Stimulated activated CD8-positive, alpha-beta memory T cell treated with anti-CD3 and anti-CD28 coated beads, Interleukin-4, amount 100 ng/mL, for 24 hours (primary cell): ENCODE measurements around the gene NID1.
"Not testable (repeated sequence)": the region's sequence is repeated elsewhere in the genome, so short reads cannot be mapped to it uniquely, and the experiment has no call there.

Experiments
- DNase-seq: peaks from one replicate; pipeline ENCODE4 v3.0.0-alpha.2; 2020; ENCODE audit warnings: low read depth

Gene NID1

DNA sequence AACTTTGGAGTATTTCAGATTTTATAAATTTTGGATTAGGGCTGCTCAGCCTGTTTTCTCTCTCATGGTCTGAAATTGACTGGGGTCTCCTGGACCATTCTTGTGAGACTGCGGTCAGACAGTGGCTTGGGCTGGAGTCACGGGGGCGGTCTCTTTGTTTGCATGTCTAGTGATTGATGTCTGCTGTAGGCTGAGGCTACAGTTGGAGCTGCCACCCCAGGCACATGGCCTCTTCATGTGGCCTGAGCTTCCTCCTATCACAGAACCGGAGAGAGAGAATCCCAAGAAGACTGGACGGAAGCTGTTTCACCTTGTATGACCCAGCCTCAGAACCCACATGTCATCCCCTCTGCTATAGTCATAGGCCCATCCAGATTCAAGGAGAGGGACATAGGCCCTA, 96.1 kb downstream of the NID1 start:
- no peak for DNase-seq

DNA sequence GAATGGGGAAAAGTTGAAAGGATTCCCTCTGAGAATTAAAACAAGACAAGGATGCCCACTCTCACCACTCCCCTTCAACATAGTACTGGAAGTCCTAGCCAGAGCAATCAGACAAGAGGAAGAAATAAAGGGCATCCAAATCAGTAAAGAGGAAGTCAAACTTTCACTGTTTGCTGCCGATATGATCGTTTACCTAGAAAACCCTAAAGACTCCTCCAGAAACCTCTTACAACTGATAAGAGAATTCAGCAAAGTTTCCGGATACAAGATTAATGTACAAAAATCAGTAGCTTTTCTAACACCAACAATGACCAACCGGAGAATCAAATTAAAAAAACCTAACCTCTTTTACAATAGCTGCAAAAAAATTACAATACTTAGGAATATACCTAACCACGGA, 98.8 kb downstream of the NID1 start:
- not testable (repeated sequence) for DNase-seq

DNA sequence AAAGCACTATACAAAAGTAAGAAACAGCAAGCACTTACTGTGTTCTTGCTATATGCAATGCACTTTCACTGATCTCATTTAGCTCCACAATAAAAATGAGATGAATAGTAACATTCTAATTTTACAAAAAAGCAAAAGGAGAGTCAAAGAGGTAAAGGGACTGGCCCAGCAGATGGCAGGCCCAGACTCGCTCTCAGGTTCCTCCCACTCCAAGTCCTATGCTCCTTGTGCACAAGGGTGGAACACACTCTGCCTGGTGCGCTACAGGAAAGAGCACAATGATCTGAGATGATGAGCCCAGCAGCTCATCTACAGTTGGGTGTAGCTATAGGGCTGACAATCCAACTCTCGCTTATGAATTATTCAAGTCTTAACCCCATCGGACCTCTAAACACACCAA, 104.1 kb downstream of the NID1 start:
- DNase-seq: no peak

DNA sequence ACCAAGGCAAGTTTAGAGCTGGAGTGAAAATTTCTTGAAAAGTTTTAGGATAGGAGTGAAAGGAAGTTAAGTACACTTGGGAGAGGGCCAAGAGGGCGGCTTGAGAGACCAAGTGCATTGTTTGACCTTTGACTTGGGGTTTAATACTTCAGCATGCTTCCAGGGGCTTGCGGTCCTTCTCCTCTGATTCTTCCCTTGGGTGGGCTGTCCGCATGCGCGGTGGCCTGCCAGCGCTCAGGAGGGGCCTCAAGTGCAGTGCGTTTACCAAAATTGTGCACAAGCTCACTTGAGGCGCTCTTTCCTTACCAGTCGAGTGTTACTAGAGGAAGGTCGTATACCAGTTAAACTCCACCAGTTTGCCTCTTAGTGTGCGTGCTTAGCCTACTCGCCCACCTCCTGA, 106.9 kb downstream of the NID1 start:
- no peak for DNase-seq

DNA sequence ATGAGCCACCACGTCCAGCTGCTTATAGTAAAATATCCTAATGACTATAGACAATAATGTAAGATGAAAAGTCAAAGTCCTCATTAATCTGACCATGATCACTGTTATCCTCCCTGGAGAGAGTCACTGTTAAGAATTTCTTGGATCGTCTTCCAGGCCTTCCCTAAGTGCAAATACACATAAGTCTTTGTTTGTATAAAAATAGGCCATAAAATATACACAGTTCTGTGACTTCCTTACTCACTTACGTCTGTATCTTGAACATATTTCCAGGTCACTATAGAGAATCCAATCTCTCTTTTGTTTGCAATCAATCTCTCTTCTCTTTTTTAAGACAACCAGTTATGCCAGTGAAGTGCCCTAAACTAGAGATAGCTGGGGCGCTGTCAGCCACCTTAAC, 109.1 kb downstream of the NID1 start:
- DNase-seq: no peak

DNA sequence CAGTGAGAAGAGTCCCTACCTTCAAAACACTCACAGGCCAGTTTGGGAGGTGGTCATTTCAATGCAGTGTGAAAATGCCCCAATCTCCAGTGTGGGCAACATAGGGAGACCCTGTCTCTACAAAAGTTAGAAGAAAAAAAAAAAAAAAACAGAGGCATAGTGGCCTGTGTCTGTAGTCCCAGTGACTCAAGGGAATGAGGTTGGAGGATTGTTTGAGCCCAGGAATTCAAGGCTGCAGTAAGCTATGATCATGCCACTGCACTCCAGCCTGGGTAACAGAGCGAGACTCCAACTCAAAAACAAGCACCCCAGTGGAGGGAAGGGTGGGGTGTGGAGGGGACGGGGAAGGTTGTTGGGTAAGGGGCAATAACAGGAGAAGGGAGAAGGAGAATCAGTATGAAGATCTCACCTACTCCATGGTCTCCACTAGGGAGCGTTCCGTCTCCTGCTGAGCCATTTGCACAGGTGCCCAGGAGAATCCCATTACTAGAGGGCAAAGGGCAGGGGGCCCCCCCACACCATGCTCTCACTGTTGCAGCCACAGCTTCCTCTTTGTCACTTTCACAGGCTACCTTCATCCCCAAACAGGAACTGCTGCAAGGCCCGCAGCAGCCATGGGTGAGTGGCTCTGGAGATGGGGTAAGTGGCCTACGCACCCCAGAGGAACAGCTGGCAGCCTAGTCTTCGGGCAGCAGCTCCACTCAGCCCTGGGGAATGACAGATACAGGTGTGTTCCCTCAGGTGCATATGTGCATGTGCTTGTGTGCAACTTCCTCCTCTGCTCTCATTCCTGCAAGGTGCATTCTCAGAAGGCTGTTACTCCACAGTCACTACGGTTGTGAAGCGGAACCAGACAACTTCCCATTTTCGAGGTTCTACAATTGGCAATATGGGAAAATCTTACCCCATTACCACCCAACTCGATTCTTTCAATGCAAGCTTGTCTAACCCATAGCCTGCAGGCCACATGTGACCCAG, 110.3 kb downstream of the NID1 start:
- no peak for DNase-seq

DNA sequence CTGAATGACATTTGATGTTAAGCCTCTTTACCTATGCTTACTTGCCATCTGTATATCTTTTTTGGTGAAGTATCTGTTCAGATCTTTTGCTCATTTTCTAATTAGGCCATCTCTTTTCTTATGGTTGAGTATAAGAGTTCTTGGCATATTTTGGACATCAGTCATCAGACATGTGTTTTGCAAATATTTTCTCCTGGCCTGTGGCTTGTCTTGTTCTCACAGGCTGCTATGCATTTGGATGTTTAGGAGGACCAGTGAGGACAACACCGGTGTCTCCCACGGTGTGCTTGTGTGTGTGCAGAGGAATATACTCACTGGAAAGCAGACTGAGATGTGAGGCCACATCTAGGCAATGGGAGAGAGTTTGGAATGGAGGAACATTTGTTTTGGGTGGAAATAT, 111.1 kb downstream of the NID1 start:
- no peak for DNase-seq

DNA sequence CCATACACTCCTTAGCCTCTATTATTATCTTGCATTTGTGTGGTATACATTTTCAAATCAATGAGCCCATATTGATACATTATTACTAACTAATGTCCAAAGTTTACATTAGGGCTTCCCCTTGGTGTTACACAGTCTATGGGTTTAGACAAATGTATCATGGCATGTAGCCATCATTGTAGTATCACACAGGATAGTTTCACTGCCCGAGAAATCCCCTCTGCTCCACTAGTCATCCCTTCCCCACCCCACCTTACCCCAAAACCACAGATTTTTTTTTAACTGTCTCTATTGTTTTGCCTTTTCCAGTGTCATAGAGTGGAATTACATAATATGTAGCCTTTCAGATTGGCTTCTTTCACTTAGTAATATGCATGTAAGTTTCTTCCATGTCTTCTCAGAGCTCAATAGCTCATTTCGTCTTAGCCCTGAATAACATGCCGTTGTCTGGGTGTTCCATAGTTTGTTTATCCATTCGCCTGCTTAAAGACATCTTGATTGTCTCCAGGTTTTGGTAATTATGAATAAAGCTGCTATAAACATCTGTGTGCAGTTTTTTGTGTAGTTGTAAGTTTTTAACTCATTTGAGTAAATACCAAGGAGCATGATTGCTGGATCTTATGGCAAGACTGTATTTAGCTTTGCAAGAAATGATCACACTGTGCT, 111.8 kb downstream of the NID1 start:
- no peak for DNase-seq

DNA sequence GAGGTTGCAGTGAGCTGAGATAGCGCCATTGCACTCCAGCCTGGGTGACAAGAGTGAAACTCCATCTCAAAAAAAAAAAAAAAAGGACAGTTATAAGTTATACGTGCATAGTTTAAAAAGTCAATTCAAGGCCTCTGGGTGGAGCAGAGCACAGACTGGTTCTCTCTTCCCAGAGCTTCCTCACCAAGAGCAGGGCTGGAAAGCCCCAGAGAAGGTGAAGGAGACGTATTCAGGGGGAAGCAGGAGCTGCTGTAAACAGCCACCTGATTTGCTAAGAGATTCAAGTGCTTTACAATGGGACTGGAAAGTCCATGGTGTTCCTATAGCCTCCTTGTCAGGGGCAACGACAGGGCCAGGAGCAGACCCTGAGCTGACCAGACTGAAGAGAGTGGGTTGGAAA, 113.2 kb downstream of the NID1 start:
- DNase-seq: no peak

DNA sequence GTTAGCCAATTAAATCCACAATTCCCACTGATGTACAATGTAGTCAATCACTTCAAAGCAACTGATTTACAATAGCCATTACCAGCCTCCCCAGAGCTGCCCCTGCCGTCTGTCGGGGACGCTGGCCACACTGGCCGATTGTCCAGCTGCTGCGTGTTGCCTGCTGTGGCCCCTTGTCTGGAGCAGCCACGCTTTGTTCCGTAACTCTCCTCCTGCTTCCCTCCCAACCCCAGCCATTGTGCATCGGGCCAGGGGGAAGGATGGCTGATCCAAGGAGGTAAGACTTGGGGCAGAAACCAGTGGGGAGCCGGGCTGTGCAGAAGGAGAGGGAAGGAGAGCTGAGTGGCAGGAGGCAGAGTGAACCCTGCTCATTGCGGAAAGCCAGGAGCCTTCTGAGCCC, 114.6 kb downstream of the NID1 start:
- DNase-seq: no peak

DNA sequence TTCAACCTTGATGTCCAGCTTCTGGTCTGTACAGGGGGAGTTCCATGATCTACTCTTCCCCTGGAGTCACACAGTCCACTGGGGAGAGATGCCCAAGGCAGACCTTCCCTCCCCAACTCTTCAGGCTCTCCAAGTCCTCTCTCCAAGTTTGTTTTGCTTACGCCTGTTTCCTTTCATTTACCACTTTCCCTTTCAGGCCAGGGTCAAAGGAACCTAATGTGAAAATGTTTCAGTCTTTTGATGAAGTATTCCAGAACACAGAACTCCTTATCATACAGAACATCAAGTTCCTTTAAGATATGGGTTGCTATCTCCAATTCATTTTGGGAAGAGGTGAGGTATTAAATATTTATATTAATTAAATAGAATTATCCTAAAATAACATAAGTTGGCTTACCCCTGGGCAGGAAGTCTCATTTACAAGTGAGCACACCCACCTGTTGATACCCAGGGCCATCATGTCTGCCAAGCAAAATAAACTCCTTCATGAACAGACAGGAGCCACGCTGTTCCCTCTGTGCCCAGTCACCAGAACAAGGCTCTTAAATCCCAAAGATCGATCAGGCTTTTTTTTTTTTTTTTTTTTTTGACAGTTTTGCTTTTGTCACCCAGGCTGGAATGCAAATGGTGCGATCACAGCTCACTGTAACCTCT, 116.0 kb downstream of the NID1 start:
- DNase-seq: no peak

DNA sequence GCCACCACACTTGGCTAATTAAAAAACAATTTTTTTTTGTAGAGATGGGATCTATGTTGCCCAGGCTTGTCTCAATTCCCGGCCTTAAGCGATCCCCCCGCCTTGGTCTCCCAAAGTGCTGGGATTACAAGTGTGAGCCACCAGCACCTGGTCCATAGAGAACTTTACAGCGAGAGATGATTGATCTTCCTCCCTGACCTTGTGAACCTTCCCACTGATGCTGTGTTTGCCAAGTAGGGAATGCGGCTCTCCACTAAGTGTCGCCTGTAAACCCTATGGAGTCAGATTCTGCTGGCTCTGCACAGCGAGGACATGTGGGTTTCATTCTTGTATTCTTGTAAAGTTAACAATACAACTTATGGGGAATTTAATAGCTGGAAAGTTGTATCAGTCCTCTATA, 116.9 kb downstream of the NID1 start:
- DNase-seq: no peak

DNA sequence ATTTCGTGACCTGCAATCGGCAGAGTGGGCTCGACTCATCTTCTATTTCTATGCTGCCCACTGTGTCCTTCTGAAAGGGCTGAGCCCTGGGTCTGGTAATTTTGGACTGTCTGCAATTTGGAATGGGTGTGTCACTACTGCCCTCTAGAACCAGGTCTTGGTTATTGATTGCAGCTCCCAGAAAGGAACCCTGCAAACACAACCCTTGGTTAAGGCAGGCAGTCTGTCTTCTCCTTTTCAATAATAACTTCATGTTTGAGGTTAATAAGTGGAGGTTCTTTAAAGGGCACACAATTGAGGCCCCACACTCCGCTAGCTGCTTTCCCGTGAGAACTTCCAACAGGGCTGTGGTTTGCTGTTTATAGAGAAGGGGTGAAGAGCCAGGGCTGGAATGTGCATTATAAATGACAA, 118.3 kb downstream of the NID1 start:
- DNase-seq: no peak

DNA sequence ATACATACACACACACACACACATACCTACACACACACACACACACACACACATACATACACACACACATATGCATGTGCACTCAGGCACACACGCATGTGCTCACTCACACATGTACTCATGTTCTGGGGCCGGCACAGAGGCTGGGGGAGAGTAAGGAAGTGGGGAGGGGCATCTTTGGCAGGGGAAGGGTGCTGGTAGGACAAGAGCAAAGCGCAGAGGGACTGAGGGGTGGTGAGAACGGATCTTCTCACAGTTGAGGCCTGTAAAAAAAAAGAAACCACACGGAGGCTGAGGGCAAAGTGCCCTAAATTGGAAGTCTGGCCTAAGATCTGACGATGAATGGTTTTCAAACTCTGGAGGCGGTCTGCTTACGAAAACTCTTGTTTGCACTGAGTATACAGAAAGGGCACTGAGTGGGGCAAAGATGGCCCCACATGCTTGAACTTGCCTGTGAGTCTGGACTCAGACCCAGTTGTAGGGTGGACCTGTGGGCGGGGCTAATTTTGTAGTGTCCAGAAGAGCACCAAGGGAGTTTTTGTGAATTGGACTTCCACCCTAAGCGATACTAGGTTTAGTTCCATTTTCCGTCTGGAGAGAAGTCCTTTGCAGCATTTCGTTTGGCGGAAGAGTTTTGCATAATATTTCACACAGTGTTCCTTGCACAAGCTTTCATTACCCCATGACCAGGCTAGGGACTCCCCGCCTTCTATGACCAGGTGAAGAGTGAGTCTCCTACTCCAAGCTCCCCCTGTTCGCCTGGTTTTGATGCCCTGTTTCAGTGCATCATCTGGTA, 118.9 kb downstream of the NID1 start:
- no peak for DNase-seq

DNA sequence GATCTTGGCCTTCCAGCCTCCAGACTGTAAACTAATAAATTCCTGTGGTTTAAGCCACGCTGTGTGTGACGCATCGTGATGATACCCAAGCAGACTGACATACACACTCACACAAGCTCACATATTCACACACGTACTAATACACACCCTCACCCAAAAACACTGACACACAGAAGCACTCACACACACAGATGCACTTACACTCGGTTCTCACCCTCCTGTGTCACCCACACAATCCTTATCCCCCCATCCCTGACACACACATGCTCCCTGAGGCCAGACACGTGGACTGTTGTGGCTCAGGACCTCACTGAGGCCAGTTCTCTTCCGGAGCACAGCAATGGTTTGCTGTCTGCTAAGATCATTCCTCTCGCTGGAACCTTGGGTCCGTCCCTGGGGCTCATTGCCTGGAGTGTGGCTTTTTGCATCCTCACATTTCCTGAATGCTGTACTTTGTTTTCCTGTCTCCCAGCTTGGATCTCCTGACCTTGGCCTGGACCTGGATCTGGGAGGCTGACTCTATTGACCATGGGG, 121.2 kb downstream of the NID1 start:
- DNase-seq: no peak

DNA sequence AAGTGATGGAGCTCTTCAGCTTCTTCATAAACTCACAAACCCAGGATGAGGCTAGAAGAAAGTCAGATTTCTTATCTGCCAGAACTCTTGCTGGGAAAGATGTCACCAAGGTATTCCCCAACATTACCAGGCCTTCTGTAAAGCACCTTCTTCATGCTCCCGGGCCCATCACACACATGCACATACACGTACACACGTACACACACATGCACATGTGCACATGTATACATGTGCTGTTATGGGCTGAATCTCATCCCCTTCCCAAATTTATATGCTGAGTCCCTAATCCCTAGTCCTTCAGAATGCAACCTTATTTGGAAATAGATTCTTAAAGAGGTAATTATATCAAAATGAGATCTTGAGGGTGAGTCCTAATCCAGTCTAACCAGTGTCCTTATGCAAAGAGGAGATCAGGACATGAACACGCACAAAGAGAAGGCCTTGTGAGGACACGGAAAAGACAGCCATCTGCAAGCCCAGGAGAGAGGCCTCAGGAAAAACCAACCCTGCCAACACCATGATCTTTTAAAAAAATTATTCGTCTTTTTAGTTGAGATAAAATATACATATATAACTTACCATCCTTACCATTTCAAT, 121.8 kb downstream of the NID1 start:
- DNase-seq: no peak

DNA sequence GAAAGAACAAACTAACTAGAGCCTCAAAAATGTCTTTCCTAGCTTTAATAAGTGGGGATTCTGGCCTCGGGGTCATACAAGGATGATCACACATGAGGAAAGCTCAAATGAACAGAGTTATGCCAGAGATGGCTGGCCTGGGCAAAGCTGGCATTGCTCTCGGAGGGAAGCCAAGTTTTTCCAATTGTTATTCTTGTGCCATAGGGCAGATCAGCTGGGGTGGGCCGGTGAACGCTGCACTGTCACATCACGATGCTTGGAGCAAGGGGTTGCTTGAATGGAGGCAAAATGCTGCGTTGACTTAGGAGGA, 122.3 kb downstream of the NID1 start:
- DNase-seq: no peak

DNA sequence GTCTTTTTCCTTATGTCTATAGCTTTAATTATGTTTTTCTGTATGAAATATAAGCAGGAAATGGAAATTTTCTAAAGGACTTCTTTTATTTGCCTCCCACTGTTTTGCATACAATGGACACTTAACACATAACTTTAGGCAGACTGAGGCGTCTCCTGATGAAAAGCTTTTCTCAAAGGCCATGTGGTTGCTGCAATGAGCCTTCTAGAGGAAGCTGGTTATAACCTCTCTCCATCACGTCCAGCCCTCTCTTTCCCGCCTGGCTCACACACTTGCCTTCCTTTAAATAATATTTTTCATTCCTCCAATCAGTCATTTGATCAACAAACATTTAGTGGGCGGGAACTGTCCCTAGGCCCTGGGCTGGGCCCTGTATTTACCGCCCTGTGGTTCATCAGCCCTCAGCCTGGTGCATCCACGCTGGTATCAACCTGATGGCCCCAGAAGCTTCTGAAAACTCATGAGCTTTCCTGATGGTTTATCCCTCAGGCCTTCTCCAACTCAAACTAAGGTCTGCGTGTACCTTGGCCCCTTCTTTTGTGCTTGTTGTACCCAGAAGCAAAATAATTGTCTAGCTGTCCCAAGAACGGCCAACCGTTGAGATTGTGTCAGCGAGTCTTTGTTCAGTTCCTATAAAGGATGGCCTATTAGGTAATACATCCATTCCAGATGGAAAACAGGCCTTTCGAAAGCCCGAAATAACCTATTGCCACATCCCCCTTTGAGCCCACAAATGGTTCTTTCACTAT, 122.8 kb downstream of the NID1 start:
- no peak for DNase-seq

DNA sequence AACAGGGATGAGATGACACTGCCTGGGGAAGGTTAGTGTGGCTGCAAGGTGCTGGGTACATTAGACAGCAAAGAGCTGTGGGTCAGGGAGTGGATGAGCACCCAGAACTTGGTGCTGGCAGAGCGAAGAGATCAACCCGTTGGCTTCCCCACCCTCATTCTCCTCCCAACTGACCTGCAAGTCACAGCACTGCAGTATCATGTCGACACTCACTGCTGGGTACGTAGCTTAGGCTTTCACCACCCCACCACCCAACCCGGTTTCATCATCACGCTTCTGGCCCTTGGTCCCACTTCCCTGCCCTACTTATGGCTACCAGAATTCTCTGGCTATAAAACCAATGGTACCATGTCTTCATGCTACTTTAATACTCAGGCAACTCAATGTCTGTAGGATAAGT, 124.6 kb downstream of the NID1 start:
- DNase-seq: no peak

DNA sequence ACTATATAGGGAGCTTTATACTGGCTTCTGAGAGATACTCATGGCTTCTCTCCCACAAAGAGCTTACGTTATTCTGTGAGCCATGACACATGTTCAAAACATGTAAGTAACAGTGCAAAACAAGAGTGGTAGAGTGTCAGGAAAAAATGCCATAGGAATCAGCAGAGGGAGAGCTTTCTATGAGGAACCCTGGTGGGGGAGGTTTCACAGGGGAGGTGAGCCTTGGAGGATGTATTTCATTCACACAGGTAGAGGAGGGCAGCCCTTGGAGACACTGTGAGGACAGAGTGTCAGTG, 125.5 kb downstream of the NID1 start:
- no peak for DNase-seq
